HUES48 (cell line): Measurements from ENCODE around the gene TMEFF2.

ENCODE experiments used
- H3K27ac ChIP-seq: one replicate; pipeline ENCODE4 v1.7.0; 2013; ENCODE audit warnings: low read depth, low read length, inconsistent platforms
- H3K27me3 ChIP-seq: 2 replicates; pipeline ENCODE4 v1.6.1; 2013; ENCODE audit warnings: mild to moderate bottlenecking, low read length; ENCODE audit not compliant: control insufficient read depth, insufficient read depth
- H3K36me3 ChIP-seq: 2 replicates; pipeline ENCODE4 v1.6.1; 2013; ENCODE audit warnings: low read length; ENCODE audit not compliant: control insufficient read depth, insufficient read depth
- H3K4me1 ChIP-seq: 2 replicates; pipeline ENCODE4 v1.6.1; 2013; ENCODE audit warnings: mild to moderate bottlenecking, low read length; ENCODE audit not compliant: control insufficient read depth, insufficient read depth
- H3K4me3 ChIP-seq: 2 replicates; pipeline ENCODE4 v1.5.1; 2013; ENCODE audit warnings: mild to moderate bottlenecking, low read depth, low read length
- H3K9ac ChIP-seq: 2 replicates; pipeline ENCODE4 v1.6.1; 2013; ENCODE audit warnings: mild to moderate bottlenecking, low read depth, low read length, moderate library complexity
- H3K9me3 ChIP-seq: 2 replicates; pipeline ENCODE4 v1.6.1; 2013; ENCODE audit warnings: low read length; ENCODE audit not compliant: control insufficient read depth, insufficient read depth

The TMEFF2 gene

DNA sequence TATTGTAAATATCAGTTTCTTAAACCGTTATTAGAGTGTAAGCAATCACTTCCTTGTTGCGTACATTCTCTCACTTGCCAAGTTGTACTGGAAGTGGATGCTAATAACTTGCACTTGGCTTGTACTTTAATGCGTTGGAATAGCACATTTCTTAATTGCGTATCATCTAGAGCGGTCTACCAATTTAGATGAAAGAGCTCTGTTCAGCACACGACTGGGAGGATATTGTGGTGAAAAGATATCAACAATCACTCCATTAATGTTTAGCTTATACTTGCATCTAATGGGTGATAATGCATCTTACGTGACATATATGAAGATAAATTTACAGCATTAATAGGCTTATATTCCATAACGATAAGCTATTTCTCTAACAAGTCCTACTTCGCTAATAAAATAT, 11.7 kb upstream of the TMEFF2 start:
- no peaks in the 10 kb centered on the region for H3K27me3 ChIP-seq
- H3K4me3 ChIP-seq: no peak overlapping the region
- H3K9me3 ChIP-seq: no peaks in the 10 kb centered on the region
- H3K36me3 ChIP-seq: no peaks in the 10 kb centered on the region
- no peaks in the 10 kb centered on the region for H3K4me1 ChIP-seq
- H3K27ac ChIP-seq: no peak overlapping the region
- H3K9ac ChIP-seq: no peak overlapping the region

DNA sequence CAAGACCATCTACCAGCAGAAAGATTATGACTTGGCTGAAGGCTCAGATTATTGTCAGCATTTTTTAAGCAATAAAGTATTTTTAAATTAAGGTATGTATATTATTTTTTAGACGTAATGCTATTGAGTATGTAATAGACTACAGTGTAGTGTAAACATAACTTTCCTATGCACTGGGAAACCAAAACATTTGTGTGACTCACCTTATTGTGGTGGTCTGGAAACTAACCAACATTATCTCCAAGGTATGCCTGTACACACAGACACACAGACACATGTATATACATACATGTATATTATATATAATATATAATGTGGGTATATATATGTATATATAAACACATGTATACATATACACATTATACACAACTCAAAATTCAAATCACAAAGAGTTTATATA, 9.1 kb upstream of the TMEFF2 start:
- Histone ChIP-seq H3K4me3 (no peak overlapping the region), H3K9ac (no peak overlapping the region)

GRCh38 chr2:192202373-192202772, 7.6 kb upstream of the TMEFF2 start:
- Histone ChIP-seq H3K9me3 (no peaks in the 10 kb centered on the region), H3K27ac (no peak overlapping the region), H3K36me3 (no peaks in the 10 kb centered on the region), H3K27me3 (peaks cover 16% of the 10 kb centered on the region), H3K4me1 (no peaks in the 10 kb centered on the region), H3K4me3 (no peak overlapping the region), H3K9ac (no peak overlapping the region)

More for the DNA sequence above, 9.1 kb upstream of the TMEFF2 start:
- H3K36me3 ChIP-seq: no peaks in the 10 kb centered on the region
- H3K9me3 ChIP-seq: no peaks in the 10 kb centered on the region
- no peaks in the 10 kb centered on the region for H3K4me1 ChIP-seq
- peaks cover 5% of the 10 kb centered on the region; the same call in 1 of the 2 replicates for H3K27me3 ChIP-seq
- H3K27ac ChIP-seq: no peak overlapping the region

DNA sequence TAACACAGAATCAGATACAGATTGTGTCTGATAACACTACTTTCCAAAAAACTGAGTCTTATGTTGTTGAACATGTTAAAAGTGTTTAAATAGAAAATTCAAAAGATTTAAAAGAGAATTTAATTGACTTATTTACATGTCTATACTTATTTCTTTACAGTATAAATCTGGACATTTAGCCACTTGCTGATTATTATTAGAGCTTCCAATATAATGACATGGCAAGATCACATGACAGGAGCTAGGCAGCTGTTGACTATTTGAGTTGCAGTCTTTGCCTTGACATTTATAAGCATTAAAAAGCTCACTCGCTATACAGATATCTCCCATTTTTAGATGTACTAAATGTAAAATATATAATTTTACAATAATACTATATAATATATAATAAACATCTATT, 6.4 kb upstream of the TMEFF2 start:
- Histone ChIP-seq H3K9me3 (no peaks in the 10 kb centered on the region), H3K9ac (no peak overlapping the region), H3K4me1 (peaks cover 9% of the 10 kb centered on the region; the same call in 1 of the 2 replicates), H3K4me3 (no peak overlapping the region), H3K27ac (no peak overlapping the region), H3K36me3 (no peaks in the 10 kb centered on the region), H3K27me3 (peaks cover 29% of the 10 kb centered on the region)

DNA sequence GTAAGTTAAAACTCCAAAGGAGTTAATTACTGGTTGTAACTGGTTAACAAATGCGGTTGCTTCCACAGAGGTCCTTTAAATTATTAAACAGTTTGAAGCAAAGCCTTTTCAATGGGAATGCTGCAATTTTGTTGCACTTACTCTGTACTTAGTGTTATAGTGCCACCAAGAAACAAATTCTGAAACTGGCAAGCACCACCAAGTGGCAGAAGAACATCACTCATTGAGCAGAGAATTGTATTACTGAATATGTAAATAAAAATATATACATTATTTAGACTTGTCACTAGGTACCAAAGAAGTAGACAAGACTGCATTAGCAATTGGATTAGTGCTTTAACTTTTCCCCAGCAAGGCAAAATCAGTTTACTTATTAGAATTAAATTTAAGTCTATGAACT, 2.6 kb upstream of the TMEFF2 start:
- H3K36me3 ChIP-seq: no peaks in the 10 kb centered on the region
- H3K27me3 ChIP-seq: peaks cover 59% of the 10 kb centered on the region
- no peaks in the 10 kb centered on the region for H3K9me3 ChIP-seq
- peaks cover 22% of the 10 kb centered on the region for H3K4me1 ChIP-seq
- no peak overlapping the region for H3K4me3 ChIP-seq
- no peak overlapping the region for H3K9ac ChIP-seq
- H3K27ac ChIP-seq: no peak overlapping the region

DNA sequence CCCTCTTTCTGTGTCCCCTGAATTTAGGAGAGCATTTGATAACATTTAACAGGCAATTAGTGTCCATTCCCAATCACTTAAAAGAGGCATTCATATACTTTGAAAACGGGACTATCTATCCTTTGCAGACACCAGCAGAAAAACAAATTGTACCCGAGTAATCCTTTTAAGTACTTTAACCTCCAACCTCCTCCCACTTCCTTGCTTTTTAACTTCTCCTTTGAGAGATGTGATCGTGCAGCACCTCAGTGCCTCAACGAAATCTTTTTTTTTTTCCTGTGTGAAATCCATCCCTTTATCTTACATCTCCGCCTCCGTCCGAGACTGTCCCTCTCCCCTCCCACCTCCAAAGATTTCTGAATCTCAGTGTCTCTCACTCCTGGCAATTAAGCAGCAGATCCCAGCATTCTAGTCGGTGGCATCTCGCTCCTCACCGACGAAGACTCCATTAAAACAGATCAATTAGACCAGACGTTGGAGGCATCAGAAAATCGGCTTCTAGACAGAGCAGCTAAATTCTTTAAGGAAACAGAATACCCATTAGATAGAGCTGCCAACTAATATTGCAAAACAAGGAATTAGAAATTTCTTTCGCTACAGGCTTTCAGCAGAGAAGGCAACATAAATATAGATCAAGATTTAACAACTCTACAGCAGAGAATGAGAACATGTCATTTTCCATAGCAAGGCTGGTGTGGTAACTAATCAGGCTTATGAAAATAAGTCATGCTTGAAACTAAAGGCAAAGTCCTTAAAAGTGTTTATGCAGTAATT, 1.9 kb upstream of the TMEFF2 start:
- no peaks in the 10 kb centered on the region for H3K9me3 ChIP-seq
- no peak overlapping the region for H3K9ac ChIP-seq
- peak overlapping the region; percentile 74 for H3K4me3 ChIP-seq
- H3K27me3 ChIP-seq: peaks cover 66% of the 10 kb centered on the region
- no peak overlapping the region for H3K27ac ChIP-seq
- no peaks in the 10 kb centered on the region for H3K36me3 ChIP-seq
- H3K4me1 ChIP-seq: peaks cover 22% of the 10 kb centered on the region

- Histone ChIP-seq H3K4me3 (peak overlapping the region; percentile 74), H3K9ac (no peak overlapping the region), H3K27ac (no peak overlapping the region), H3K36me3 (no peaks in the 10 kb centered on the region), H3K4me1 (peaks cover 22% of the 10 kb centered on the region), H3K27me3 (peaks cover 74% of the 10 kb centered on the region), H3K9me3 (no peaks in the 10 kb centered on the region)
Measured at GRCh38 chr2:192195548-192196418, 1.1 kb upstream of the TMEFF2 start.

- Histone ChIP-seq H3K9me3 (no peaks in the 10 kb centered on the region), H3K9ac (no peak overlapping the region), H3K27ac (no peak overlapping the region), H3K36me3 (no peaks in the 10 kb centered on the region), H3K4me1 (peaks cover 22% of the 10 kb centered on the region), H3K27me3 (peaks cover 71% of the 10 kb centered on the region), H3K4me3 (peak overlapping the region; percentile 74)
Measured at GRCh38 chr2:192194265-192194865, 368 bp downstream of the TMEFF2 start.

DNA sequence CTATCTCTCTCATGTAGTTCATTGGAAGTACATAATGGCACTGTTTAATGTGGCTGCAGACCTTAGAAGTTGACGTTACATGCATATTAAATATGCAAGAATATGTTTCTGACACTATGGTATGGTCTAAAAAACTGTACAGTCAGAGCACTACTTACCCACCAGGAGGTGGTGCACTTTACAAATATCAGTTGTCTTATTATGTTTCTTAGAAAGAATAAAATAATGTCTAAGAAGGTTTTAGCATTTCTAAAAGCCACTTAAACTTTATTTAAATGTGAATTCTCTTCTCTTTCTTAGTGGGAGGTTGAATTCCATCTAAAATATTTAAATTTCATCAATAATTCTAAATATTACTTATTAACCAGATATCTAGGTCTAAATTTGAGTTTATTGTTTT, 4.3 kb downstream of the TMEFF2 start:
- H3K27me3 ChIP-seq: peaks cover 42% of the 10 kb centered on the region
- H3K36me3 ChIP-seq: no peaks in the 10 kb centered on the region
- H3K4me1 ChIP-seq: peaks cover 10% of the 10 kb centered on the region

GRCh38 chr2:192186806-192187205, 7.9 kb downstream of the TMEFF2 start:
- H3K27ac ChIP-seq: no peak overlapping the region
- no peak overlapping the region for H3K9ac ChIP-seq
- H3K4me1 ChIP-seq: no peaks in the 10 kb centered on the region
- no peak overlapping the region for H3K4me3 ChIP-seq
- H3K27me3 ChIP-seq: peaks cover 12% of the 10 kb centered on the region
- no peaks in the 10 kb centered on the region for H3K9me3 ChIP-seq
- H3K36me3 ChIP-seq: no peaks in the 10 kb centered on the region

More for the DNA sequence above, 4.3 kb downstream of the TMEFF2 start:
- Histone ChIP-seq H3K4me3 (no peak overlapping the region), H3K9ac (no peak overlapping the region), H3K27ac (no peak overlapping the region), H3K9me3 (no peaks in the 10 kb centered on the region)

- Histone ChIP-seq H3K4me1 (no peaks in the 10 kb centered on the region), H3K9ac (no peak overlapping the region), H3K4me3 (no peak overlapping the region)
Measured at GRCh38 chr2:192184349-192184748, 10.4 kb downstream of the TMEFF2 start.

More at GRCh38 chr2:192184349-192184748, 10.4 kb downstream of the TMEFF2 start:
- Histone ChIP-seq H3K9me3 (no peaks in the 10 kb centered on the region), H3K27me3 (no peaks in the 10 kb centered on the region), H3K36me3 (no peaks in the 10 kb centered on the region), H3K27ac (no peak overlapping the region)
